A204.1 (cell line): ENCODE results near the gene TTC27.
"Not testable (repeated sequence)": the region's sequence is repeated elsewhere in the genome, so short reads cannot be mapped to it uniquely, and the experiment has no call there.

Experiments
- FAIRE-seq: peaks from 2 replicates; lab custom pipeline; 2012; peaks lifted over from hg19 to GRCh38; lab: Jason Lieb, UNC

TTC27 gene

GRCh38 chr2:32627814-32628579, at the start of gene TTC27:
TSS of gene TTC27 (plus strand) at chr2:32628050. CDS start at chr2:32628293, 243 bp downstream.
- FAIRE-seq: peak; percentile 91

GRCh38 chr2:32591669-32592463, 36.0 kb upstream of the TTC27 start:
- no peak for FAIRE-seq

GRCh38 chr2:32594573-32594972, 33.3 kb upstream of the TTC27 start:
- FAIRE-seq: peak; percentile 30

- no peak for FAIRE-seq
Observed at GRCh38 chr2:32611366-32611765, 16.5 kb upstream of the TTC27 start.

GRCh38 chr2:32611771-32612170, 16.1 kb upstream of the TTC27 start:
- no peak for FAIRE-seq

- no peak for FAIRE-seq
Observed at GRCh38 chr2:32614084-32614483, 13.8 kb upstream of the TTC27 start.

- no peak for FAIRE-seq
Observed at GRCh38 chr2:32617599-32618189, 10.2 kb upstream of the TTC27 start.

GRCh38 chr2:32622570-32623310, 5.1 kb upstream of the TTC27 start:
- no peak for FAIRE-seq

GRCh38 chr2:32623311-32623706, 4.5 kb upstream of the TTC27 start:
- FAIRE-seq: no peak

- FAIRE-seq: no peak
Observed at GRCh38 chr2:32624812-32625211, 3.0 kb upstream of the TTC27 start.

- no peak for FAIRE-seq
Observed at GRCh38 chr2:32626639-32627221, 1.1 kb upstream of the TTC27 start.

GRCh38 chr2:32627441-32627813, 423 bp upstream of the TTC27 start:
- no peak for FAIRE-seq

- FAIRE-seq: no peak
Observed at GRCh38 chr2:32632089-32632488, 4.2 kb downstream of the TTC27 start.

- FAIRE-seq: no peak
Observed at GRCh38 chr2:32633040-32633439, 5.2 kb downstream of the TTC27 start.

GRCh38 chr2:32638548-32638947, 10.7 kb downstream of the TTC27 start:
- FAIRE-seq: not testable (repeated sequence)

GRCh38 chr2:32641180-32641579, 13.3 kb downstream of the TTC27 start:
- no peak for FAIRE-seq

- FAIRE-seq: no peak
Observed at GRCh38 chr2:32647180-32647651, 19.4 kb downstream of the TTC27 start.

- FAIRE-seq: peak; percentile 78
Observed at GRCh38 chr2:32652555-32653209, 24.8 kb downstream of the TTC27 start.

- no peak for FAIRE-seq
Observed at GRCh38 chr2:32656069-32656468, 28.2 kb downstream of the TTC27 start.

GRCh38 chr2:32663864-32664263, 36.0 kb downstream of the TTC27 start:
- FAIRE-seq: no peak

GRCh38 chr2:32666704-32667103, 38.9 kb downstream of the TTC27 start:
- FAIRE-seq: no peak
